Measurements from ENCODE around the gene ZNF516. TPM values are rescaled to one million over a fixed set of nuclear protein-coding genes. Genes with fewer than 3 reads are reported as not detected.

Gene ZNF516
- polyA plus RNA-seq, 10 donors: 31.1 to 52.7 (median 39.9) TPM

DNA sequence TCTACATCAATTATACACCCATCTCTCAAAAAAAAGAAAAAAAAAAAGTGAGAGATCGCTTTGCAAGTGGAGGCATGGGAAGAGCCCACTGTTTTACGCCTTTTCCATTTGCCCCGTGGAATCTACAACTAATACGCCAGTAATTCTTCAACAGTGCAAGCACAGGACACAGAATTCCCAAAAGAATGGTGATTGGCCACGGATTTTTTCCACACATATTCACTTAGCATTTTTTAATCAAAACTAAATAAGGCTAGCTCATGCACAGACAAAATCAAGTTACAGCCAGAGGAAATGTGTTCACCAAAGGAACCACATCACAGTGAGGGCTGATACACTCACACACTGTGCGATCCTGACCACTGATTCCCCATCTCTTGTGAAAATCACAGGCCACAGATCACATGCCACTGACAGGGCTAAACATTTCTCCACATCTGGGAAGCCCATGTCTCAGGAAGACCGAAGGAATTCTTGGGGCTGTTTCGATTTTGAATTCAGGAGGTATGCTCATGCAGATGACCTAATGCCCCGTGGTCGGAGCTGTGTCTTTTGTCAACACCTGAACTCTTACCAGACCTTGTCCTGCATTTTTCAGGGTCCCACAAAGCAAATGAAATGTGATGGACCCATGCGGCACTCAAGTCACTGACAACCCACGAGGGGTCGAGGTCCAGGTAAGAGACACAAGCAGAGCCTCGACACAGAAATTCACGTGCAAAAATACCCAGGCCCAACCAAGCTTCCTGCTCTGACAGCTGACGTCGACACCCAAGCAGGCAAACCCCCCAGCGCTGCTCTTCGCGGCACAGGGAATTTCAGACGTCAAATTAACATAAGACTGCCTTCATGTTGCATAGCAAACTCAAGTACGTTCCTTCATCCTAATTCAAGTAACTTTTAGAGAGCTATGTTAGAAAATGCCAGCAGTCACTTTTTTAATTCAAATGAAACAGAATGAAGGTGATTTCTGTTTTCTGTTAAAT, 69.6 kb downstream of the ZNF516 start:
- DNase-seq: peak in 1 of 3 donors; percentile 51

DNA sequence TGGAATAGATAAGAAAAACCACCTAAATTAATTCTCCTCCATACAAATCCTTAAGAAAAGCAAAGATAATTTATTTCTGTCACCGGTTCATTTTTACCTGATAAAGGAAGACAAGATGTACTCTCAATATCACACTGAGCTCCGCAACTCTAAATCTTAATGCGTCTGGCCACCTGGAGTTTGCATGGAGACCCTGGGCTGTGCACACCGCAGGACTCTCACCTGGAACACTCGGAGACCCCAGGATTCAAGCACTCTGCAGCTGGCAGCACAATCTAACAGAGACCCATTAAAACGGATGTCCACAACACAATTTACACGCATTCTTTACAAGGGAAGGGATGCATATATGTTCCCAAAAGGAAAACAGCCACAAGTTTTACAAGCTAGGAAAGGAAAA, 72.2 kb downstream of the ZNF516 start:
- DNase-seq: no peak

DNA sequence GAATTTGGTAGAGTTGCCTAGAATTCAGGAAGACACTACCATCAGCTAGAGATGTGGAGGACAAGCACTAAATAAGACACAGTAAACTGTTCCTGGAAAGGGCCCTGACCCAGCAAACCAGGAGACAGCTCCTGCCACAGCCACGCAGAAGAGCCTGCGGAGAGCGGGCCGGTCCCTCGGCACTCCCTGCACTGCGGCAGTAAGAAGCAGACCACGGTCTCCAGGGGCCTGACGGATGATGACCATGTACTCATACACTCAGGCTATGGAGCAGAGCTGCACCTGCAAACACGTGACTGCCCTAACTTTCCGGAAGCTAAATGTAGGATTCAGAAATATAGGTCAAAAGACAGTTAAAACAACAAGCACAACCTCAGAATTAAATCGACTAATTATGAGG, 72.9 kb downstream of the ZNF516 start:
- DNase-seq: no peak

DNA sequence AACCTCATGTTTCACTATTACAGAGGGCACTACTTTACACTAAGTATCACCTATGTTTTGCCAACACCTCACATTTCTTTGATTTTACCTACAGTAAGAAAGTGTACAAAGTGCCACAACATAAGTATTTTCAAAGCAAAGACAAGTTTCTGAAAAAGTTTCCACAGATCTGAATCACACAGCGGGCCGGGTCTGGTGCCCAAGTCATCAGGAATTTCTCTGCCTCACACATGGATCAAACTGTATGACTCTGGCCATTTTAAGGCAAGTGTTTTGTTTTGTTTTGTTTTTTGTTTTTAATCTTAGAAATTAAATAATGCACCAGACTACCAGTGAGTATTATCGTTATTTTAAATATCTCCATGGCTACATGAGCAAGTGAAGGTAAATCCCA, 73.4 kb downstream of the ZNF516 start:
- DNase-seq: no peak

DNA sequence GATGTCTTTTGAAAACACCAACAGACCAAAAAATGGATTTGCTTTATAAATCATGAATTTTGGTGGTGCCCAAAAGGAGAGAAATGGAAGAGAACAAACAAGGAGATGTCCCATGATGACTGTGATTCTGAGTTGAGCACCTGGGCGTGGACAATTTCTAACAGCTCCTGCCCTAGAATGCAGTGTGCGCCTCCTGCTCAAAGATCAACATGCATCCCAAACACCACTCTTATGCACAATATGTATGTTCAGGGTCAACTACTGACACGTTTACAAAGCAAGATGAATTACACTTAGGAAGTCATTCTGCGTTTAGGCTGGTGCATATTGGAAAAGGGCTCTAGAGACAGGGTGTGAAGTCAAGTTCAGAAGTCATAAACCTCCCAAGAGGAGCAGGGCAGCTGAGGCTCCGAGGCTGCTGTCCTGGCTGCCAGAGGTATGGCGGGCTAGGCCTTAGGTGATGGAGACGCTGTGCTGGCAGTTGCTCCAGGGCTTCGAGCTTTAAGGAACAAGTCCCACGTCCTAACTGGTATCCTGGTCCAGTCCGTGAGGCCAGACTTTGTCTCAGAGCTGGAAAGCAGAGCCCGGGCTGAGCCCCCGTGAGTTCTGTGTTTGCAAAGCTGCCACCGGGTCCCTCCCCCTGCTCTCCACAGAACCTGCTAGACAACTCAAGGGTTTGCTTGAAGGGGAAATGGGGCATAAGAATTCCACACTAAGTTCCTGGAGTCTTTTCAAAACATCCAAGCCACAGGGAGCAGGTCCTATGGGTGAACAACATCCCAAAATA, 74.0 kb downstream of the ZNF516 start:
- DNase-seq: no peak

DNA sequence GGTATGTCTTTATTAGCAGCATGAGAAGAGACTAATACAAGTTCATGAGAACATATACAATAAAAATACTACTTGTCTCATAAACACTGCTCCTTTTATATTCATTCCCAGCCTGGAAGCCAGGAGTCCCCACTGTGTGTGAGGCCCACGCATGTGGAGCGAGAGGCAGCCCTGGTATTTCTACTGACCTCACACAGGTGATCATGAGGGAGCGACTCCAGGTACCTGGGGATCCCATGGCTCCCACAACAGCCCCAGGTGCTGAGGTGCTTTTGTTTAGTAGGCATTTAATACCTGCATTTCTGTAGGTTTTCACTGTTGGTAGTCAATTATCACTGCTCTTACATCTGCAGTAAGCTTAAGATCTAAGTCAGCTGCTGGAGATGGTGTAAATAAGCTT, 75.2 kb downstream of the ZNF516 start:
- no peak for DNase-seq

DNA sequence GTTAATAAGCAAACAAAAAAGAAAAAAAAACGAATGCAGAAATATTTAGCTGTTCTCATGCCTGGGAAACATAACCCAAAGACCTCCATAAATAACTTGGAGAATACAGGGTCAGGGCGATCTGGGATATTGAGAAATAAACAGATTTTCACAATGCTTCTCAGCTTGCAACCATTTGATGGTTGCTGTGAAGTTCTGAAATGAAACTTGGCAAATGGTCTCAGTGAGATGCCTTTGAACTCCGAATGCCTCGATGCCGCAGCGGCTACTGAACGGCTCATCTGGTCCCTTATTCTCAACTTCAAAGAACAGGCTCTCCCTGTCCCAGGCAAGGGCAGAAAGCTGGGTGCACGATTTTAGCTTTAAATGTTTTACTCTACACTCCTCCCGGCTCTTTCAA, 78.1 kb downstream of the ZNF516 start:
- peak; percentile 24 to 60 (median 37) for DNase-seq

DNA sequence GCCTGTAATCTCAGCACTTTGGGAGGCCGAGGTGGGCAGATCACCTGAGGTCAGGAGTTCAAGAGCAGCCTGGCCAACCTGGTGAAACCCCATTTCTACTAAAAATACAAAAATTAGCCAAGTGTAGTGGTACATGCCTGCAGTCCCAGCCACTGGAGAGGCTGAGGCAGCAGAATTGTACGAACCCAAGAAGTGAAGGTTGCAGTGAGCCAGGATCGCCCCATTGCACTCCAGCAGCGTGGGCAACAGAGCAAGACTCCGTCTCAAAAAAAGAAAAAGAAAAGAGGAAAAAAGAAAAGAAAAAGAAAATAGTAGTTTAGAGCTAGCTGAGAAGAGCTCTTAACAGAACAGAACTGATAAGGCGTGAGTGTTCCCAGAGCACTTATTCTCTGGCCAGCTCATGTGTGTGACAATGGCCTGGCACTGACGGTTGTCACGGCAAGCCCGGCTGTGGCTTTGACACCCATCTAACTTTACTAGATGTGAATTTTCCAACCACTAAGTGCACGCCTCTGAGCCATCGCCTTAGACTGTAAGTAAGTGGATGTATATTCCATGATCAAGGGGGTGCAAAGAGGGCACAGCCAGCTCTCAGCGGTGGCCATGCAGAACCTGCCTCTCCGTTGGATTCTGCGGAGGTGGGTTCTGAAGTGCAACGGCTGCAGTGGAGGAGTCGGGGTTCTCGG, 80.0 kb downstream of the ZNF516 start:
- DNase-seq: no peak

DNA sequence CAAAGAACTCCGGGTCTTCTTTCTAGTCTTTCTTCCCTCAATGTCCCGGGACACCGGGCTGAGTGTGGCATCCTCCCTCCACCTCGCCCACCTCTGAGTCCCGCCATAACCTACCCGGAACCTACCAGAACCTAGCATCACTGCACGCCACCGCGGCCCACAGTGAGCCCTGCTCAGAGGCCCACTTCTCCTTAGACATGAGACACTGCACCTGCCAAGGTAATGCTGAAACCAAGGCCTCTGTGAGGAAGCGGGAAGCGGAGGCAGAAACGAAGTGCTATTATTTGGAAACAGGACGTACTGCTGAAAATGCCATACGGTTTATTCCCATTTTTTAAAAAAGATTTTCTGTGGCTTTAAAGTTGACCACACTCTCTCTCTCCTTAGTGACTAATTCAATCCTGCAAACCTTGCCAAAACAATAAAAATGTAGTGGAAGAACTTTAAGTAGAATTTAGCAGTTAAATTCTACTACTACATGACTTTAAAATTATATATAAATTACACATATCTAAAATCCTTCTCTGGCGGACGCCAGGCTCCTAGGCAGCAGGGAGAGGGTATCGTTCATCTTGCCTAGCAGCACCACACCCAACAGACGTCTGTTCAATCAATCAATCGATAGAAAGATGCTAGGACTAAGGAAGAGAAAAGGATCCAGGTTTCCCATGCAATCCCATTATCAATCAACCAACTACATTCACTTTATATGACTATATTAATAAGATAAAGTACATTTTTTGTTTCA, 82.0 kb downstream of the ZNF516 start:
- peak in 1 of 3 donors; percentile 37 for DNase-seq

DNA sequence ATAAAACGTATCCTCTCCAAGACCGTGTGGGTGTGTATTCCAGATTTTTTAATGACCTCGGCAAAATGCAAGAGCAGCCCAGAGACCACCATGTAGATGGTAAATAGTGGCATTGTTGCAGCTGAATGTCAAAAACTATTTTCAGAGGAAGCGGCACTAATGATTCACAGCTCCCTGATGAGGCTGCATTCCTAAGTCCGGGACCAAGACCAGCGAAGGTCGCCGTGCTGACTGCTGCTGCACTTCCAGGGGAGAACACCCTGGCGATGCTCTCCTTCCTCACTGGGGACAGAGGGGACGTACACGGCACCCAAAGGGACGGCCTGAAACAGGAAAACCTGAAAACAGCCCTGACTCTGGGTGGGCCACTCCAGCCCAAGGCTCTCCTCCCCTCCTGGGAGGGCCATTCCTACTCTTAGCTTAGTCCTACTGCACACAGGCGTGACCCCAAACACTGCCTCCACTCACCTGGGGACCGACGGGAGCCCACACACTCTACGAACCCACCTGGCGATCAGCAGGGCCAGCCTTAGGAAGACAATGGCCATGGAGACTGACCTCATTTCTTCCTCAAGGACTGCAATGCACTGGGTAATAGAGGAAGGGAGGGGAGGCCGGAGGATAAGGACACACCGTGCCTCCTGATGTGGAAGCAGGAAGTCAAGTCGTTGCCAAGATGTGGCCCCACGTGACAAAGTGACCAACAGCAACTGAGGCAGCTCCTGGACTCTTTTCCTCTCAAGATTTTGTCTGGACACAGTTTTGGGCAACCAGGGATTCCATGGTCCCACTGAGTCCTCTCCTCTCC, 82.8 kb downstream of the ZNF516 start:
- no peak for DNase-seq

DNA sequence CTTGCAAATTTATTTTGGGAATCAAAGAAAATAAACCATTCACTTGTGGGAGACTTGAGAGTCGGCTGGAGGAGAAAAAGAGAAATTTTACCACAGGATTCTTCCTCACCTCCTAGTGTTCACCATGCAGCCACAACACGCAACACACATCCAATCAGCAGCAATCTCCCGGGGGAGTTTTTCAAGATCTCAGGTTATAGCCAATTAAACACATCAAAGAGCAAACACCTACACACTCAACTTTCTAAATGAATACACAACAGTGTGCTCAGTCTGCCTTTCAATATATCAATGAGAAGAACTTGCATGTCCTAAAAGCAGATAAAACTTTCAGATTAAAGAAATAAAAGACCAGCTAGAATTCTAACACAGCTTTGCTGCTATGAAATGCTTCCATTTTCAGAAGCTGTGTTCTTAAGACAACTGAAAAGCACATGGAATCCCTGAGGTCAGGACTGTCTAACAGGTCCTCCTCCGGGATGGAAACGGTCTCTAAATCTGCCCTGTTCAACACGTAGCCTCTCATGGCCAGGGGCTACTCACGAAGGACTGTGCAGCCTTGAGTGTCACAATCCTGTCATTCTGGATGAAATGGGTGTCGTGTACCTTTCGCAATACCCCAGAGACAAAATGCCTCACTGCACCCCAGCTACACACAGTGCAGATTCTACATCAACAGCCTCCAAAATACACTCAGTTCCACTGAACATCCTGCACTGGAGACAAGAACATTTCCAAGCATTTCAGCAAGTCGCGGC, 84.2 kb downstream of the ZNF516 start:
- no peak for DNase-seq

DNA sequence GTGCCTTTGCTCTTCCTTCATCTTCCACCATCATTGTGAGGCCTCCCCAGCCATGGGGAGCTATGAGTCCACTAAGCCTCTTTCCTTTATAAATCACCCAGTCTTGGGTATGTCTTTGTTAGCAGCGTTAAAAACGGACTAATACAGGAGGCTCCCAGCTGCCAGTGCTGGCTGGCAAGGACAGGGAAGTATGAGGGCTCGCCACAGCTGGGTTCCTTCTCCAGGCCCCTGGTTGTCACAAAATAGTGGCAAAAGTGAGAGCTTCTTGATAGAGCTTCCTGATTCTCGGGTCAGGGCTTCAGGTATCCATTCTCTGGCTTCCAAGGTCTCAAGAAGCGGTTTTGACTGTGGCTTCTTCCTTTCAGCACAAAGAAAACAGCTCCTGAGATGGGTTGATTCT, 85.0 kb downstream of the ZNF516 start:
- DNase-seq: no peak

DNA sequence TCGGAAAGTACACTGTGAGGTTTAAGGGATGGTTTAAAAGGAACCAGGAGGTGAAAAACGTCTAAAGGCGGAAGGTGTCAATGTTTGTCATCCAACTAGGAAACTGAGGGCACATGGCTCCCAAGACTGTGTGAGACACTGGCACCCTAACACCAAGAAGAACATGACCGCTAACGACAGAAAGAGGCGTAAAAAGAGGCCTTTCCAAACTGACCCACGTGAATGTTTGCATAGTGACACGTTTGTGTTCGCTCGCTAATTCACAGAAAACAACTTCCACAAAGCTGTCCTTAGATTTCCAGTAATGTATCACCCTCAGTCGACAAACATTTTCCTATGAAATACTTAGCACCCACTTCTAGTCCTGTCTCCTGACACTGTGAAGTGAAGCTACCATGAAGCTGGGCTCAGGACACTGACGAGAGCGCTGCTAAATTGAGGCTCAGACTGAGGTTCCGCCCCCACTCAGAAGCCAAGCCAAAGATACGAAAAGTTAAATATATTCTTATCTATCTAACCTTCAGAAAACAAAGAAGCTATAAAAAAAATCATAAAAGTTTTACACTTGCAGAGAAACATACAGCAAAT, 86.5 kb downstream of the ZNF516 start:
- DNase-seq: no peak

DNA sequence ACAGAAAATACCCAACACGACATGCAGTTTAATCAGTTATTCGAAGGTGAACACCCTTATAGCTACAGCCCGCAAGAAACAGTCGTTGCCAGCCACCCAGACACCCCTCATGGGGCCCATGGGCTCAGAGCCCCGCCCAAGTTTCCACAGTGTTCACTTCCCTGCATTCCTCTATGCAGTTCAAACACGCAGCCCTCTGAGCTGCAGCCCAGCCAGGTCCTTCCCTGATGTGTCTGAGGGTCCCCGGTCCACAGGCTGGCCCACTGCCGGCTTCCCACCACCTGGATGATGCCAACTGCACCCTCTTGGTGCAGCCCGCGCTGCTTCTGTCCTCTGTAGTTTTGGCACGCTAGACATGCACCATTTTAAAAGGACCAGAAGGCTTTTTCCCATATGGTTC, 87.4 kb downstream of the ZNF516 start:
- DNase-seq: no peak

DNA sequence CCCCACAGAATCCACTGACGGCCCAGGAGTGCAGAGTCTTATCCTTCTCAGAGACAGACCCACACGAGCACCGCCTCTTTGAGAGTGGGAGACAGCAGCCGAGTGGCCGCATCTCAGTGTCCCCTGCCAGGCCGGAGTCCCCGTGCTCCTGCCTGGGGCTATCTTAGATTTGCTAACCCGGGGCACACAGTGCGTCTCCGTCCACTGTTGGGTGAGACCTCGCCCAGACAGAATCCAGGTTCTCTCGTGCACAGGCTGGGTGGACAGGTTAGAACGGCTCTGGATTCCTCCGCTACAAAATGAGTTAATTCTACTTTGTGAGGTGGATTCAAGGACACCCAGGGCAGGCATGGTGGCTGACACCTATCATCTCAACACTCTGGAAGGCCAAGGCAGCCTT, 88.3 kb downstream of the ZNF516 start:
- DNase-seq: no peak

DNA sequence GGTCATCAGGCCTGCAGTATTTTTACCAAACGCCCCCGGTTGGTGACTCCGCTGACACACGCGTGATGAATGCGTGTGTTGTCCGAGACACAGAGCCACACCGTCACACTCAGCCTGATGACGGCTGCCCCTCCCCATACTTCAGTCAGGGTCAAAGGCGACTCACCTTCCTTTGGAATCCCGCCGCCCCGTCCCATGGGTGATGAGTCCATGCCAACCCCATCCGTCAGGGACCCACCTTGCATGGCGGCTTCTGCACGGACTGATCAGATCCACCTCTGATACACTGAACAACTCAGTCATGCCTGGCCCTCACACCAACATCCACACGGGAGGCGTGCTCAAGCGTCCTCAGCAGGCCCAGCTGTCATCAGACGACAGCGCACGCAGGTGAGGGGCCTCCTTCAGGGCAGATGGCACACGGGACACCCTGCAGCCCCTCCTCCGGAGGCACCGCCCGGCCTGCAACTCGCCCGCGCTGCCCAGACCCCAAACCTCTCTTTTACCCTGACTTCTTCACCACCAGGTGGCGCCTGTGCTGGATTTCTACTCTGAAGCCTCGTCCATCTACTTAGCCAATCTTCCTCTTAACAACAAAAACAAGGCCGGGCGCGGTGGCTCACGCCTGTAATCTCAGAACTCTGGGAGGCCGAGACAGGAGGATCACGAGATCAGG, 89.2 kb downstream of the ZNF516 start:
- DNase-seq: peak in 2 of 3 donors; percentile 43 to 58

DNA sequence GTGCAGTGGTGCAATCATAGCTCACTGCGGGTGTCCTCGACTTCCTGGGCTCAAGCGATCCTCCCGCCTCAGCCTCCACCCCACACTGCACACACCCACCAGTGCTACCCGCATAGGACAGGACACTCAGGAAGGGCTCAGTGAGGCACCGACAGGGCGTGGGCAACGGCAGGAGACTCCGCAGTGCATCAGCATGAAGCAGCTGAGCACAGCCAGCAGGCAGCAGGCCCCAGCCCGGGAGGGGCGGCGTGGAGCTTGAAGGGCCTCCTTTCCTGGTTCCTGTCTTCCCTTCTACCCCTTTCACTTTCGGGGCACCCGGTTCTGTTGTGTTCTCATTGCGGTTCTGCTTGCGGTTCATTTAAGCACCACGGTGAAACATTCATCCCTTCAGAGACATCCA, 89.8 kb downstream of the ZNF516 start:
- DNase-seq: no peak

DNA sequence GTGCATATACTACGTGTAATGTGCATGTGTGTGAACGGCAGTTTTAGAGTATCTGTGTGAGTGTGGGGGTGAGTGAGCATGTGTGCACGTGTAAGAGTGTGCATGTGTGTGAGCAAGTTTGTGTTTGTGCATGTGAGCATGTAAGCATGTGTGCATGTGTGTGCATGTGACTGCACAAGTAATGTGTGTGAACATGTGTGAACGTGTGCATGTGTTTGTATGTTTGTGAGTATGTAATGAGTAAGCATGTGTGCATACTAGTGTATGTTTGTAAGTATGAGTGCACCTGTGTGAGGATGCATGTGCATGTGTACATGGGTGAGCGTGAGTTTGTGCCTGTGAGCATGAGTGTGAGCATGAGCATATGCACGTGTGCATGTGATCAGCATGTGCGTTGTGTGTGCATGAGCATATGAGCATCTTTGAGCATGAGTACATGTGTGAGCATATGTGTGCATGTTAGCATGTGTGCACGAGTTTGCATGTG, 90.7 kb downstream of the ZNF516 start:
- DNase-seq: no peak

All from muscle of back (tissue), 11 donors.